ENCODE results near the gene ANKRD33B.

ANKRD33B gene

GRCh38 chr5:10669983-10670382, 106.1 kb downstream of the ANKRD33B start:
- POLR2A ChIA-PET, result no interaction called here
- no peak for TF ChIP-seq CTCF (IDR thresholded peaks at IDR 0.05; ENCODE audit: control extremely low read depth, extremely low read depth, low read depth, missing control alignments)
- CTCF ChIA-PET, result interaction anchor here (1.1 kb wide), 1 partner anchor 217 kb away, joined by 5 read pairs; no protein-coding TSS in a partner anchor
- no peak for DNase-seq (ENCODE audit: extremely low spot score)

GRCh38 chr5:10671041-10672008, 107.5 kb downstream of the ANKRD33B start:
- ChIA-PET POLR2A (no interaction called here), CTCF (interaction anchor here (1.5 to 1.8 kb wide), 2 partner anchors 14 to 23 kb away, joined by 5 read pairs; no protein-coding TSS in a partner anchor)
- no peak for TF ChIP-seq CTCF (IDR thresholded peaks at IDR 0.05; ENCODE audit: control extremely low read depth, extremely low read depth, low read depth, missing control alignments)
- no peak for DNase-seq (ENCODE audit: extremely low spot score)

- no peak for DNase-seq (ENCODE audit: extremely low spot score)
- CTCF ChIA-PET, result interaction anchor here (0.9 to 2.9 kb wide), 6 partner anchors 9 to 220 kb away, joined by 3 to 7 read pairs (median 6); no protein-coding TSS in a partner anchor
- POLR2A ChIA-PET, result no interaction called here
- no peak for TF ChIP-seq CTCF (IDR thresholded peaks at IDR 0.05; ENCODE audit: control extremely low read depth, extremely low read depth, low read depth, missing control alignments)
Measured at GRCh38 chr5:10672146-10673016, 108.5 kb downstream of the ANKRD33B start.

- TF ChIP-seq CTCF (IDR thresholded peaks at IDR 0.05; ENCODE audit: control extremely low read depth, extremely low read depth, low read depth, missing control alignments), result no peak
- ChIA-PET POLR2A (no interaction called here), CTCF (interaction anchor here (0.9 to 2.9 kb wide), 6 partner anchors 10 to 220 kb away, joined by 3 to 7 read pairs (median 6); no protein-coding TSS in a partner anchor)
- DNase-seq (ENCODE audit: extremely low spot score), result no peak
Measured at GRCh38 chr5:10673017-10673389, 109.1 kb downstream of the ANKRD33B start.

GRCh38 chr5:10673407-10673806, 109.5 kb downstream of the ANKRD33B start:
- CTCF ChIA-PET, result interaction anchor here (1.2 to 2.9 kb wide), 4 partner anchors 11 to 221 kb away, joined by 4 to 7 read pairs (median 6); no protein-coding TSS in a partner anchor
- POLR2A ChIA-PET, result no interaction called here
- DNase-seq (ENCODE audit: extremely low spot score), result no peak
- TF ChIP-seq CTCF (IDR thresholded peaks at IDR 0.05; ENCODE audit: control extremely low read depth, extremely low read depth, low read depth, missing control alignments), result no peak

GRCh38 chr5:10674096-10674495, 110.2 kb downstream of the ANKRD33B start:
- ChIA-PET CTCF (interaction anchor here (1.2 to 2.9 kb wide), 5 partner anchors 11 to 221 kb away, joined by 4 to 7 read pairs (median 5); no protein-coding TSS in a partner anchor), POLR2A (no interaction called here)
- no peak for DNase-seq (ENCODE audit: extremely low spot score)
- no peak for TF ChIP-seq CTCF (IDR thresholded peaks at IDR 0.05; ENCODE audit: control extremely low read depth, extremely low read depth, low read depth, missing control alignments)
